HL-60 (cell line): ENCODE measurements around the gene SMIM24.

Experiments used
- GABPA ChIP-seq: IDR thresholded peaks from 2 replicates; pipeline ENCODE4 v1.6.1; 2012; ENCODE audit warnings: low read depth
- POLR2AphosphoS5 ChIP-seq: IDR thresholded peaks from 2 replicates; pipeline ENCODE4 v1.6.1; 2012; ENCODE audit warnings: low read depth
- REST ChIP-seq: IDR thresholded peaks from 2 replicates; pipeline ENCODE4 v1.6.1; 2012; ENCODE audit warnings: low read depth; ENCODE audit not compliant: insufficient replicate concordance
- TF ChIP-seq, protein P1 (sequence below): IDR thresholded peaks from one replicate; pipeline ENCODE4 v1.5.1; 2011; ENCODE audit warnings: low read length, control low read depth, inconsistent platforms; ENCODE audit not compliant: insufficient read depth

- TF ChIP-seq, protein P1, sequence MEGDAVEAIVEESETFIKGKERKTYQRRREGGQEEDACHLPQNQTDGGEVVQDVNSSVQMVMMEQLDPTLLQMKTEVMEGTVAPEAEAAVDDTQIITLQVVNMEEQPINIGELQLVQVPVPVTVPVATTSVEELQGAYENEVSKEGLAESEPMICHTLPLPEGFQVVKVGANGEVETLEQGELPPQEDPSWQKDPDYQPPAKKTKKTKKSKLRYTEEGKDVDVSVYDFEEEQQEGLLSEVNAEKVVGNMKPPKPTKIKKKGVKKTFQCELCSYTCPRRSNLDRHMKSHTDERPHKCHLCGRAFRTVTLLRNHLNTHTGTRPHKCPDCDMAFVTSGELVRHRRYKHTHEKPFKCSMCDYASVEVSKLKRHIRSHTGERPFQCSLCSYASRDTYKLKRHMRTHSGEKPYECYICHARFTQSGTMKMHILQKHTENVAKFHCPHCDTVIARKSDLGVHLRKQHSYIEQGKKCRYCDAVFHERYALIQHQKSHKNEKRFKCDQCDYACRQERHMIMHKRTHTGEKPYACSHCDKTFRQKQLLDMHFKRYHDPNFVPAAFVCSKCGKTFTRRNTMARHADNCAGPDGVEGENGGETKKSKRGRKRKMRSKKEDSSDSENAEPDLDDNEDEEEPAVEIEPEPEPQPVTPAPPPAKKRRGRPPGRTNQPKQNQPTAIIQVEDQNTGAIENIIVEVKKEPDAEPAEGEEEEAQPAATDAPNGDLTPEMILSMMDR: no peak
- TF ChIP-seq REST (no peak), POLR2AphosphoS5 (no peak), GABPA (no peak)
Observed at GRCh38 chr19:3458229-3459088, 21.9 kb downstream of the SMIM24 start.
